C1 segment of cervical spinal cord (tissue), 14 donors: ENCODE measurements around the gene USP12.
A peak's percentile ranks its signal among the peaks of the same experiment; 100 is the strongest.
"Not testable (repeated sequence)": the region's sequence is repeated elsewhere in the genome, so short reads cannot be mapped to it uniquely, and the experiment has no call there.

Source experiments
- DNase-seq, 14 donors: peaks; one replicate each; lab custom pipeline; 2025; lab: John Stamatoyannopoulos, UW

Gene USP12

GRCh38 chr13:27123445-27123844 is 48.2 kb downstream of the USP12 start:
- not testable (repeated sequence) for DNase-seq

- no peak for DNase-seq
Measured at GRCh38 chr13:27122036-27122435, 49.6 kb downstream of the USP12 start.

GRCh38 chr13:27120811-27121210 is 50.8 kb downstream of the USP12 start:
- no peak for DNase-seq

- DNase-seq, result no peak
Measured at GRCh38 chr13:27120011-27120410, 51.6 kb downstream of the USP12 start.

- no peak for DNase-seq
Measured at GRCh38 chr13:27118428-27119054, 53.1 kb downstream of the USP12 start.

- peak in 1 of 14 donors; percentile 83 for DNase-seq
Measured at GRCh38 chr13:27117952-27118351, 53.7 kb downstream of the USP12 start.

GRCh38 chr13:27117158-27117557 is 54.5 kb downstream of the USP12 start:
- no peak for DNase-seq

GRCh38 chr13:27113436-27113835 is 58.2 kb downstream of the USP12 start:
- DNase-seq, result no peak

GRCh38 chr13:27112006-27112405 is 59.6 kb downstream of the USP12 start:
- DNase-seq, result no peak

GRCh38 chr13:27110056-27110746 is 61.4 kb downstream of the USP12 start:
- no peak for DNase-seq

GRCh38 chr13:27106144-27106543 is 65.5 kb downstream of the USP12 start:
- no peak for DNase-seq

- DNase-seq, result no peak
Measured at GRCh38 chr13:27104606-27105005, 67.0 kb downstream of the USP12 start.

- no peak for DNase-seq
Measured at GRCh38 chr13:27101847-27102246, 69.8 kb downstream of the USP12 start.

- no peak for DNase-seq
Measured at GRCh38 chr13:27101289-27101688, 70.3 kb downstream of the USP12 start.

GRCh38 chr13:27097691-27098090 is 73.9 kb downstream of the USP12 start:
- no peak for DNase-seq

GRCh38 chr13:27091451-27091850 is 80.2 kb downstream of the USP12 start:
- no peak for DNase-seq

GRCh38 chr13:27088619-27089018 is 83.0 kb downstream of the USP12 start:
- peak in 2 of 14 donors; percentile 1 to 3 for DNase-seq

GRCh38 chr13:27086599-27087265 is 84.9 kb downstream of the USP12 start:
- DNase-seq, result no peak

GRCh38 chr13:27083183-27083582 is 88.4 kb downstream of the USP12 start:
- no peak for DNase-seq

GRCh38 chr13:27081893-27082679 is 89.5 kb downstream of the USP12 start:
- DNase-seq, result no peak

- no peak for DNase-seq
Measured at GRCh38 chr13:27080018-27080948, 91.3 kb downstream of the USP12 start.
